Measurements from ENCODE around the gene UNK.

UNK gene

DNA sequence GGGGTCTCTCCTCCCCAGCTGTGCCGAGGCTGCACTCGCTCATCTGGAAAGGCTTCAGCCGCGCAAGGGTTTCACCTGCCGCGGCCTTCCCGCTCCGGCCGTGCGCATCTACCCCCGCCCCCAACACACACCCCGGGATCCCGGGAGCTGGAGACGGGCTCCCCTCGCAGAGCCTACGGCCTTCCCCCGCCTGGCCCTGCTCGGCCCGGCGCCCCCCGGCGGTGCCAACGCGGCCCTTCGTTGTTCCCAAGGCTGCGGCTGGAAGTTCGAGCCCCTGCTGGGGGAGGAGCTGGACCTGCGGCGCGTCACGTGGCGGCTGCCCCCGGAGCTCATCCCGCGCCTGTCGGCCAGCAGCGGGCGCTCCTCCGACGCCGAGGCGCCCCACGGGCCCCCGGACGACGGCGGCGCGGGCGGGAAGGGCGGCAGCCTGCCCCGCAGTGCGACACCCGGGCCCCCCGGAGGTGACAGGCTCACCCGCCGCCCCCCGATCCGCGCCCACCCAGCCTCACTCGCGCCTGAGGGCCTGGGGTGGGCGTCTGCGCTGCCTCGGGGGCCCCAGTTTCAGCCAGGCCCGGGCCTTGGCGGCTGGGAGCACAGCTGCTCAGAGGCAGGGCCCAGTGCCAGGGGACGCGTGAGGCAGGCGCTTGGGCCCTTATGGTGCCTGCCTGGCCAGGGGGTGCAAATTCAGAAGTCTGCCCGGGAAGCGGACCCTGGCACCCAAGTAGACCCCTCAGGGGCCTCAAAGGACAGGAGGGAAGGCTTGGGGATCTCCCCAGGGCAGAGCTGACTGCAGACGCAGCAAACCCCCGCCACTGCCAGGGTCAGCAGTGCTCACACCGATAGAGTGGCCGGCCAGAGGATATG, 30.9 kb upstream of the UNK start:
- peak overlapping the region; percentile 86 for H3K27ac ChIP-seq
- H3K27me3 ChIP-seq (ENCODE audit: insufficient read depth, low read depth, severe bottlenecking): no peaks in the 10 kb centered on the region
- DNase-seq: peak; percentile 92
- peaks cover 6% of the 10 kb centered on the region; the same call in 1 of the 2 replicates for H3K36me3 ChIP-seq
- H3K9me3 ChIP-seq (ENCODE audit: severe bottlenecking): no peaks in the 10 kb centered on the region
- TF ChIP-seq, protein P1, sequence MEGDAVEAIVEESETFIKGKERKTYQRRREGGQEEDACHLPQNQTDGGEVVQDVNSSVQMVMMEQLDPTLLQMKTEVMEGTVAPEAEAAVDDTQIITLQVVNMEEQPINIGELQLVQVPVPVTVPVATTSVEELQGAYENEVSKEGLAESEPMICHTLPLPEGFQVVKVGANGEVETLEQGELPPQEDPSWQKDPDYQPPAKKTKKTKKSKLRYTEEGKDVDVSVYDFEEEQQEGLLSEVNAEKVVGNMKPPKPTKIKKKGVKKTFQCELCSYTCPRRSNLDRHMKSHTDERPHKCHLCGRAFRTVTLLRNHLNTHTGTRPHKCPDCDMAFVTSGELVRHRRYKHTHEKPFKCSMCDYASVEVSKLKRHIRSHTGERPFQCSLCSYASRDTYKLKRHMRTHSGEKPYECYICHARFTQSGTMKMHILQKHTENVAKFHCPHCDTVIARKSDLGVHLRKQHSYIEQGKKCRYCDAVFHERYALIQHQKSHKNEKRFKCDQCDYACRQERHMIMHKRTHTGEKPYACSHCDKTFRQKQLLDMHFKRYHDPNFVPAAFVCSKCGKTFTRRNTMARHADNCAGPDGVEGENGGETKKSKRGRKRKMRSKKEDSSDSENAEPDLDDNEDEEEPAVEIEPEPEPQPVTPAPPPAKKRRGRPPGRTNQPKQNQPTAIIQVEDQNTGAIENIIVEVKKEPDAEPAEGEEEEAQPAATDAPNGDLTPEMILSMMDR (IDR thresholded peaks at IDR 0.05; ENCODE audit: low read depth, low read length): peak; percentile 88
- peak overlapping the region; percentile 52 for H3K4me3 ChIP-seq (ENCODE audit: low read depth, low read length)

DNA sequence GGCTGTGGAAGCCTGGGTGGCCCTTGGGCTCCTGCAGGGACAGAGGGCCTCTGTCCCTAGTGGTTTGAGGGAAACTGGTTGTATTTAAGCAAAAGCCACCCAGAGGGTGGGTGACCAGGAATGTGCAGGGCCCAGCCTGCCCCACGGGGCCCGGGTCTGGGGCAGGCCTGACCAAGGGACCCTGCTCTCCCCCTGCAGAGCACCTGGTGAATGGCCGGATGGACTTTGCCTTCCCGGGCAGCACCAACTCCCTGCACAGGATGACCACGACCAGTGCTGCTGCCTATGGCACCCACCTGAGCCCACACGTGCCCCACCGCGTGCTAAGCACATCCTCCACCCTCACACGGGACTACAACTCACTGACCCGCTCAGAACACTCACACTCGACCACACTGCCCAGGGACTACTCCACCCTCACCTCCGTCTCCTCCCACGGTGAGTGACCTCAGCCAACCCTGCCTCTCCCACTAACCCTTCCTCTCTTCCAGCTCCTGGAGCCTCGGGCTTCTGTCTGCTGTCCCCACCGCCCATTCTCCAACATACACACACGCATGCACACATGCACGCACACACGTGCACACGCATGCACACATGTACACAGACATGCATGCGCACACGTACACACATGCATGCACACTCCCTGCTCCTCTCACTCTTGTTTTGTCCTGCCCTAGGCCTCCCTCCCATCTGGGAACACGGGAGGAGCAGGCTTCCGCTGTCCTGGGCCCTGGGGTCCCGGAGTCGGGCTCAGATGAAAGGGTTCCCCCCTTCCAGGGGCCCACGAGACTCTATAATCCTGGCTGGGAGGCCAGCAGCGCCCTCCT, 30.0 kb upstream of the UNK start:
- Histone ChIP-seq H3K27me3 (ENCODE audit: insufficient read depth, low read depth, severe bottlenecking) (no peaks in the 10 kb centered on the region), H3K9me3 (ENCODE audit: severe bottlenecking) (no peaks in the 10 kb centered on the region), H3K36me3 (peaks cover 6% of the 10 kb centered on the region; the same call in 1 of the 2 replicates), H3K27ac (peak overlapping the region; percentile 86), H3K4me3 (ENCODE audit: low read depth, low read length) (no peak overlapping the region)
- TF ChIP-seq, protein P1 (IDR thresholded peaks at IDR 0.05; ENCODE audit: low read depth, low read length): no peak
- DNase-seq: peak; percentile 54

DNA sequence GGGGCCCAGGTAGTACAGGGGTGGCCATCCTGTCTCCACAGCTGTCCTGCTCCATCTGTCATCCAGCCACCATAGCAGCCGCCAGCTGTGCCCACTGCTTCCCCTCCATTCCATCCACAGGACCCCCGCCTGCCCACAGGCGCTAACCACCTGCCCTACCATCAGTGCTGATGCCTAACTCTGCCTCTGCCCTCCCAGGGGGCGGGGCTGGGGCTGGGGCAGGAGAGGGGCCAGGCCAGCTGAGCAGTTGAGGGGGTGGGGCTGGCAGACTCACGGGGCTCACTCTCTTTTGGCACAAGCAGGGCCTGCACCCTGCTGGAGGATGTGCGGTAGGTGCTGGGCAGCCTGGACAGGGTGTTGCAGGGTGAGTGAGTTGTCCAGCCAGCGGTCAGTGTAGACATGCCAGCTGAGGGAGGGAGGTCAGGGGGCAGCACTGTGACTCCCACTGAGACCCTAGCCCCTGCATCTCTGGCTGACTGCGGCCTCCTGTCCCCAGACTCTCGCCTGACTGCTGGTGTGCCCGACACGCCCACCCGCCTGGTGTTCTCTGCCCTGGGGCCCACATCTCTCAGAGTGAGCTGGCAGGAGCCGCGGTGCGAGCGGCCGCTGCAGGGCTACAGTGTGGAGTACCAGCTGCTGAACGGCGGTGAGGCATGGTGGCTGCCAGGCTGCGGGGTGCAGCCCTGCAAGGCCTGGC, 29.3 kb upstream of the UNK start:
- DNase-seq: no peak
- Histone ChIP-seq H3K36me3 (peaks cover 6% of the 10 kb centered on the region; the same call in 1 of the 2 replicates), H3K9me3 (ENCODE audit: severe bottlenecking) (no peaks in the 10 kb centered on the region), H3K4me3 (ENCODE audit: low read depth, low read length) (no peak overlapping the region), H3K27me3 (ENCODE audit: insufficient read depth, low read depth, severe bottlenecking) (no peaks in the 10 kb centered on the region), H3K27ac (peak overlapping the region; percentile 86)
- TF ChIP-seq, protein P1 (IDR thresholded peaks at IDR 0.05; ENCODE audit: low read depth, low read length): 0 out of 2 replicates have a peak, but pooled peaks have one; percentile 24

DNA sequence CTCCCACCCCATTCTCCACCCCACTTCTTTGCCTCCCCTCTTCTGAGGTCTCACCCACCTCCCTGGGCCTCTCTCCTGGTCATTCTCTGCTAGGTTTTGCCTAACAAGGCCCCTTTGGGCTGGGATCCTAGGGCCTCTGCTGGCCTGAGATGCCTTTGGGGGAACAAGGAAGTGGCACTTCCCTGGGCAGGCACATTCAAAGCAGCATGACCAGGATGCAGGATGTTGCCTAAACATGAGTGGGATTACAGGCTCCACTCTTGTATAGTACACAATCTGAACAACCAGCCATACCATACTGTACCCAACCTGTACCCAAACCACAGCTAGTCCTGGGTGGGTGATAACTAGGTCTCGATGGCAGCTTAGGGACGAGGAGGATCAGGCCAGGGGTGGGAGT, 28.6 kb upstream of the UNK start:
- H3K9me3 ChIP-seq (ENCODE audit: severe bottlenecking): no peaks in the 10 kb centered on the region
- no peak for DNase-seq
- TF ChIP-seq, protein P1 (IDR thresholded peaks at IDR 0.05; ENCODE audit: low read depth, low read length): no peak
- no peak overlapping the region for H3K4me3 ChIP-seq (ENCODE audit: low read depth, low read length)
- H3K27ac ChIP-seq: no peak overlapping the region
- no peaks in the 10 kb centered on the region for H3K27me3 ChIP-seq (ENCODE audit: insufficient read depth, low read depth, severe bottlenecking)
- peaks cover 6% of the 10 kb centered on the region; the same call in 1 of the 2 replicates for H3K36me3 ChIP-seq

DNA sequence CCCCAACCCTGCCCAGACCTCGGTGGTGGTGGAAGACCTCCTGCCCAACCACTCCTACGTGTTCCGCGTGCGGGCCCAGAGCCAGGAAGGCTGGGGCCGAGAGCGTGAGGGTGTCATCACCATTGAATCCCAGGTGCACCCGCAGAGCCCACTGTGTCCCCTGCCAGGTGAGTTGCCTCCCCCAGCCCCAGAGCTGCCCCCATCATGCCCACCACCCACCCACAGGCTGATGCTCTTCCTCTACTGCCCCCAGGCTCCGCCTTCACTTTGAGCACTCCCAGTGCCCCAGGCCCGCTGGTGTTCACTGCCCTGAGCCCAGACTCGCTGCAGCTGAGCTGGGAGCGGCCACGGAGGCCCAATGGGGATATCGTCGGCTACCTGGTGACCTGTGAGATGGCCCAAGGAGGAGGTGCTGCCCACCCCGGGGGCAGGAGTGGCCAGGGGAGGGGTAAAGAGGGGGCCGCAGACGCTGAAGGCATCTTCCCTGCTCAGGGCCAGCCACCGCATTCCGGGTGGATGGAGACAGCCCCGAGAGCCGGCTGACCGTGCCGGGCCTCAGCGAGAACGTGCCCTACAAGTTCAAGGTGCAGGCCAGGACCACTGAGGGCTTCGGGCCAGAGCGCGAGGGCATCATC, 28.0 kb upstream of the UNK start:
- Histone ChIP-seq H3K36me3 (peaks cover 6% of the 10 kb centered on the region; the same call in 1 of the 2 replicates), H3K4me3 (ENCODE audit: low read depth, low read length) (no peak overlapping the region), H3K9me3 (ENCODE audit: severe bottlenecking) (no peaks in the 10 kb centered on the region), H3K27me3 (ENCODE audit: insufficient read depth, low read depth, severe bottlenecking) (no peaks in the 10 kb centered on the region), H3K27ac (no peak overlapping the region)
- DNase-seq: no peak
- TF ChIP-seq, protein P1 (IDR thresholded peaks at IDR 0.05; ENCODE audit: low read depth, low read length): no peak

Data from WERI-Rb-1 (cell line).